Endothelial cell (in vitro differentiated cells): ENCODE measurements around the gene METTL24. TPM values are rescaled to one million over a fixed set of nuclear protein-coding genes. Genes with fewer than 3 reads are reported as not detected.

Source experiments
- DNase-seq: peaks from one replicate; pipeline ENCODE4 v3.0.0; 2021; ENCODE audit warnings: low spot score
- H3K27ac Mint-ChIP-seq: one replicate; pipeline ENCODE4 v1.8.0; 2021; ENCODE audit warnings: mixed read lengths, inconsistent platforms; ENCODE audit not compliant: unreplicated experiment
- H3K27me3 Mint-ChIP-seq: one replicate; pipeline ENCODE4 v1.8.0; 2021; ENCODE audit warnings: mild to moderate bottlenecking, moderate library complexity, mixed read lengths, inconsistent platforms; ENCODE audit not compliant: unreplicated experiment
- H3K36me3 Mint-ChIP-seq: one replicate; pipeline ENCODE4 v1.8.0; 2021; ENCODE audit warnings: mild to moderate bottlenecking, low read depth, mixed read lengths, inconsistent platforms; ENCODE audit not compliant: unreplicated experiment
- H3K4me1 Mint-ChIP-seq: one replicate; pipeline ENCODE4 v1.8.0; 2021; ENCODE audit warnings: mild to moderate bottlenecking, mixed read lengths, inconsistent platforms; ENCODE audit not compliant: unreplicated experiment
- H3K4me3 Mint-ChIP-seq: one replicate; pipeline ENCODE4 v1.8.0; 2021; ENCODE audit warnings: mild to moderate bottlenecking, mixed read lengths, inconsistent platforms; ENCODE audit not compliant: unreplicated experiment
- H3K9me3 Mint-ChIP-seq: one replicate; pipeline ENCODE4 v1.8.0; 2021; ENCODE audit warnings: mixed read lengths, inconsistent platforms; ENCODE audit not compliant: unreplicated experiment
- CTCF ChIP-seq: fragments of 200-600 bp; sonication (generic); IDR thresholded peaks from one replicate; pipeline ENCODE4 v1.5.0; 2021; ENCODE audit warnings: antibody characterized with exemption; ENCODE audit not compliant: unreplicated experiment
- total RNA-seq: library from RNA; stranded (reverse); fragmentation: NEBNext Ultra II Directional; extraction: Animal tissue kit (Norgen Biotek cat#: 25700); gene quantifications from one replicate; pipeline ENCODE4 v1.2.1, GENCODE V29; 2021; ENCODE audit not compliant: unreplicated experiment

METTL24 gene
- total RNA-seq, 1 donor from 2014 or later = 6.5 TPM

DNA sequence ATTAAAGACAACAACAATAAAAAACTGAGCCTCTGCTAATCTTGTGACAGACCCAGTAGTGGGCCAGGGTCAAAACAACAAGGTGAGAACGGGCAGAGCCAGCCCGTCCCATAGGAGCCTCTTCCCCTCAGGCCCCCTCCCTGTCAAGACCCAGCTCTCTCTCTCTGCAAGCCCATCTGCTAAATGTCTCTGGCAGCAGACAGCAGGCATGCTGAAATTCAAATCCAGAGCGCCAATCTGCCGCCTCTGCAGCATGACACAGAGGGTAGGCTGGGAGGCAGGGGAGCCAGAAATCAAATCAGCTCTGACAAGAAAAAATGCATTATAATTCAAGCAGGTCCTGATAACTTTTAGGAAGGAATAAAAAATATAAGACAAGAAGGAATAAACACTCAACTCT is 26.3 kb downstream of the METTL24 start:
- H3K4me1 Mint-ChIP-seq = peaks cover 28% of the 10 kb centered on the region
- no peaks in the 10 kb centered on the region for H3K36me3 Mint-ChIP-seq
- DNase-seq = no peak
- no peaks in the 10 kb centered on the region for H3K9me3 Mint-ChIP-seq
- no peak overlapping the region for H3K27ac Mint-ChIP-seq
- H3K27me3 Mint-ChIP-seq = peaks cover 4% of the 10 kb centered on the region
- no peak overlapping the region for H3K4me3 Mint-ChIP-seq
- no peak for TF ChIP-seq CTCF

- peaks cover 28% of the 10 kb centered on the region for H3K4me1 Mint-ChIP-seq
- TF ChIP-seq CTCF = no peak
- no peaks in the 10 kb centered on the region for H3K9me3 Mint-ChIP-seq
- peaks cover 4% of the 10 kb centered on the region for H3K27me3 Mint-ChIP-seq
- H3K27ac Mint-ChIP-seq = no peak overlapping the region
- no peak for DNase-seq
- no peak overlapping the region for H3K4me3 Mint-ChIP-seq
- H3K36me3 Mint-ChIP-seq = no peaks in the 10 kb centered on the region
These were observed 26.8 kb downstream of the METTL24 start for GRCh38 chr6:110331390-110331789.

GRCh38 chr6:110329714-110330436 is 28.3 kb downstream of the METTL24 start:
- H3K27ac Mint-ChIP-seq = no peak overlapping the region
- DNase-seq = no peak
- TF ChIP-seq CTCF = no peak

GRCh38 chr6:110329348-110329713 is 28.8 kb downstream of the METTL24 start:
- no peak overlapping the region for H3K4me3 Mint-ChIP-seq
- no peak for TF ChIP-seq CTCF
- H3K27ac Mint-ChIP-seq = no peak overlapping the region
- DNase-seq = no peak
- H3K36me3 Mint-ChIP-seq = no peaks in the 10 kb centered on the region
- H3K4me1 Mint-ChIP-seq = peaks cover 33% of the 10 kb centered on the region
- peaks cover 4% of the 10 kb centered on the region for H3K27me3 Mint-ChIP-seq
- H3K9me3 Mint-ChIP-seq = no peaks in the 10 kb centered on the region

More at GRCh38 chr6:110329714-110330436, 28.3 kb downstream of the METTL24 start:
- Mint-ChIP-seq H3K4me1 (peaks cover 33% of the 10 kb centered on the region), H3K27me3 (peaks cover 4% of the 10 kb centered on the region), H3K36me3 (no peaks in the 10 kb centered on the region), H3K4me3 (no peak overlapping the region), H3K9me3 (no peaks in the 10 kb centered on the region)

DNA sequence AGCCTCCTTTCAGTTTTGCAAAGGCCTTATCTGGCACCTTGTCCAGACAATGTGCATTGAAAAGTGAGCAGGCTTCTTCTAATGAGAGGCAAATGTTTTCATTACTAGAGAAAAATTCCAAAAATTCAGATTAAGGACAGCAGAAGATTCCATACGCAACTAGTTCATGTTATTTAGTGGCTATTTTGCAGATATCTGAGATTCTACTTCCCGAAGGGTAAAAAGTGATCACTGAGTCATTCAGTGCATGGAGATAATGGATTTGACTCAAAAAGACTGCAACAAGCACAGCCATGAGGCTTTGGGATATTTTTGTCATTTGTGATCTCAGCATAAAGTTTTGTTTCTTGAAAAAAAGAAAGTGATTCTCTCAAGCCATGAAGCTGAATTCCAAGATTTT is 29.9 kb downstream of the METTL24 start:
- Mint-ChIP-seq H3K4me1 (peaks cover 35% of the 10 kb centered on the region), H3K27ac (no peak overlapping the region), H3K4me3 (no peak overlapping the region), H3K27me3 (peaks cover 1% of the 10 kb centered on the region), H3K9me3 (no peaks in the 10 kb centered on the region), H3K36me3 (no peaks in the 10 kb centered on the region)
- TF ChIP-seq CTCF = no peak
- DNase-seq = no peak
